ENCODE measurements around the gene KRTAP26-1.

KRTAP26-1 gene

GRCh38 chr21:30320215-30320614 is at the start of gene KRTAP26-1:
Gene KRTAP26-1, minus strand, starts transcription at chr21:30320315. Its CDS starts 280 bp downstream, at chr21:30320035.
- no peak for DNase-seq (ENCODE audit: low spot score)

GRCh38 chr21:30355906-30356305 is 35.8 kb upstream of the KRTAP26-1 start:
- no peak for DNase-seq (ENCODE audit: low spot score)

- no peak for DNase-seq (ENCODE audit: low spot score)
Measured at GRCh38 chr21:30354308-30355005, 34.3 kb upstream of the KRTAP26-1 start.

GRCh38 chr21:30351534-30351933 is 31.4 kb upstream of the KRTAP26-1 start:
- DNase-seq (ENCODE audit: low spot score): no peak

GRCh38 chr21:30349572-30349971 is 29.5 kb upstream of the KRTAP26-1 start:
- DNase-seq (ENCODE audit: low spot score): no peak

GRCh38 chr21:30348506-30348905 is 28.4 kb upstream of the KRTAP26-1 start, which contains the start of gene KRTAP23-1:
Gene KRTAP23-1, minus strand, starts transcription at chr21:30348606. Its CDS starts 0 bp downstream, at chr21:30348606.
- DNase-seq (ENCODE audit: low spot score): no peak

- DNase-seq (ENCODE audit: low spot score): no peak
Measured at GRCh38 chr21:30345014-30345413, 24.9 kb upstream of the KRTAP26-1 start.

GRCh38 chr21:30340714-30341573 is 20.8 kb upstream of the KRTAP26-1 start:
- no peak for DNase-seq (ENCODE audit: low spot score)

- no peak for DNase-seq (ENCODE audit: low spot score)
Measured at GRCh38 chr21:30338717-30339116, 18.6 kb upstream of the KRTAP26-1 start.

- no peak for DNase-seq (ENCODE audit: low spot score)
Measured at GRCh38 chr21:30337772-30338171, 17.7 kb upstream of the KRTAP26-1 start.

- DNase-seq (ENCODE audit: low spot score): no peak
Measured at GRCh38 chr21:30337276-30337744, 17.2 kb upstream of the KRTAP26-1 start, which contains the start of gene KRTAP27-1. Gene KRTAP27-1, minus strand, starts transcription at chr21:30337694. Its CDS starts 26 bp downstream, at chr21:30337668.

- DNase-seq (ENCODE audit: low spot score): no peak
Measured at GRCh38 chr21:30336596-30336995, 16.5 kb upstream of the KRTAP26-1 start.

GRCh38 chr21:30333736-30334135 is 13.6 kb upstream of the KRTAP26-1 start:
- no peak for DNase-seq (ENCODE audit: low spot score)

- DNase-seq (ENCODE audit: low spot score): no peak
Measured at GRCh38 chr21:30332681-30333080, 12.6 kb upstream of the KRTAP26-1 start.

GRCh38 chr21:30329203-30329875 is 9.2 kb upstream of the KRTAP26-1 start:
- no peak for DNase-seq (ENCODE audit: low spot score)

- no peak for DNase-seq (ENCODE audit: low spot score)
Measured at GRCh38 chr21:30326390-30326789, 6.3 kb upstream of the KRTAP26-1 start.

GRCh38 chr21:30315701-30316100 is 4.4 kb downstream of the KRTAP26-1 start:
- DNase-seq (ENCODE audit: low spot score): no peak

GRCh38 chr21:30306884-30307283 is 13.2 kb downstream of the KRTAP26-1 start:
- no peak for DNase-seq (ENCODE audit: low spot score)

- no peak for DNase-seq (ENCODE audit: low spot score)
Measured at GRCh38 chr21:30305136-30305535, 15.0 kb downstream of the KRTAP26-1 start.

- no peak for DNase-seq (ENCODE audit: low spot score)
Measured at GRCh38 chr21:30289215-30289614, 30.9 kb downstream of the KRTAP26-1 start, which contains the start of gene KRTAP25-1. Gene KRTAP25-1, minus strand, starts transcription at chr21:30289514. Its CDS starts 24 bp downstream, at chr21:30289490.

- no peak for DNase-seq (ENCODE audit: low spot score)
Measured at GRCh38 chr21:30282850-30283249, 37.3 kb downstream of the KRTAP26-1 start, which contains the start of gene KRTAP24-1. Gene KRTAP24-1, minus strand, starts transcription at chr21:30282950. Its CDS starts 18 bp downstream, at chr21:30282932.

GRCh38 chr21:30271611-30272010 is 48.5 kb downstream of the KRTAP26-1 start:
- no peak for DNase-seq (ENCODE audit: low spot score)

All from ecto neural progenitor cell (in vitro differentiated cells).